ENCODE data around the gene CDH4.

Gene CDH4

GRCh38 chr20:61543931-61544745, 292.1 kb downstream of the CDH4 start (continued):
- no peak for TF ChIP-seq ZNF398 (tag by site-specific recombination; IDR thresholded peaks at IDR 0.05)
- TF ChIP-seq MYNN (tag by site-specific recombination; IDR thresholded peaks at IDR 0.05; ENCODE audit: borderline replicate concordance): no peak
- no peak for TF ChIP-seq ZNF366 (tag by site-specific recombination; conservative IDR thresholded peaks at IDR 0.05)
- TF ChIP-seq ZNF510 (tag by site-specific recombination; IDR thresholded peaks at IDR 0.05; ENCODE audit: insufficient replicate concordance): no peak

GRCh38 chr20:61544910-61545889, 293.1 kb downstream of the CDH4 start:
- Histone ChIP-seq H3K9me3 (ENCODE audit: control insufficient read depth, insufficient read depth, low read depth, low read length) (no peaks in the 10 kb centered on the region), H3K27ac (ENCODE audit: extremely low read depth, low read depth, low read length) (no peak overlapping the region), H3K4me1 (ENCODE audit: control insufficient read depth, insufficient read depth, low read length) (no peaks in the 10 kb centered on the region), H3K4me3 (ENCODE audit: low read depth, low read length) (no peak overlapping the region), H3K36me3 (ENCODE audit: control insufficient read depth in 2 of 2, insufficient read depth in 1 of 2, low read length in 2 of 2) (no peaks in the 10 kb centered on the region)
- ChIA-PET POLR2A (no interaction called here), CTCF (no interaction called here)
- no peak for TF ChIP-seq ZNF214 (tag by site-specific recombination; IDR thresholded peaks at IDR 0.05; ENCODE audit: borderline replicate concordance)

- no peaks in the 10 kb centered on the region for H3K9me3 ChIP-seq (ENCODE audit: control insufficient read depth, insufficient read depth, low read depth, low read length)
- ChIA-PET POLR2A (no interaction called here), CTCF (no interaction called here)
- H3K4me1 ChIP-seq (ENCODE audit: control insufficient read depth, insufficient read depth, low read length): no peaks in the 10 kb centered on the region
- no peaks in the 10 kb centered on the region for H3K36me3 ChIP-seq (ENCODE audit: control insufficient read depth in 2 of 2, insufficient read depth in 1 of 2, low read length in 2 of 2)
- no peak overlapping the region for H3K4me3 ChIP-seq (ENCODE audit: low read depth, low read length)
- no peak overlapping the region for H3K27ac ChIP-seq (ENCODE audit: extremely low read depth, low read depth, low read length)
- no peak for TF ChIP-seq ZBTB17 (tag by site-specific recombination; IDR thresholded peaks at IDR 0.05)
- TF ChIP-seq ZNF211 (tag by site-specific recombination; IDR thresholded peaks at IDR 0.05; ENCODE audit: low read depth): no peak
- TF ChIP-seq ZBTB44 (tag by site-specific recombination; IDR thresholded peaks at IDR 0.05): no peak
- TF ChIP-seq REST (tag by site-specific recombination; IDR thresholded peaks at IDR 0.05): no peak
- TF ChIP-seq ZNF239 (tag by site-specific recombination; IDR thresholded peaks at IDR 0.05): no peak
- no peak for TF ChIP-seq RBAK (tag by site-specific recombination; IDR thresholded peaks at IDR 0.05)
- no peak for TF ChIP-seq ZNF221 (tag by site-specific recombination; IDR thresholded peaks at IDR 0.05; ENCODE audit: borderline replicate concordance)
- TF ChIP-seq SCRT1 (tag by site-specific recombination; IDR thresholded peaks at IDR 0.05; ENCODE audit: borderline replicate concordance): no peak
- no peak for TF ChIP-seq ZBTB6 (tag by site-specific recombination; IDR thresholded peaks at IDR 0.05)
- no peak for TF ChIP-seq ZNF707 (tag by site-specific recombination; IDR thresholded peaks at IDR 0.05)
- TF ChIP-seq ZNF184 (tag by site-specific recombination; IDR thresholded peaks at IDR 0.05): no peak
- TF ChIP-seq ZNF138 (tag by site-specific recombination; IDR thresholded peaks at IDR 0.05; ENCODE audit: borderline replicate concordance): no peak
- TF ChIP-seq ZNF544 (tag by site-specific recombination; IDR thresholded peaks at IDR 0.05): no peak
- TF ChIP-seq ZNF280D (tag by site-specific recombination; IDR thresholded peaks at IDR 0.05): no peak
These were observed 294.6 kb downstream of the CDH4 start for GRCh38 chr20:61546641-61547040.
